ENCODE results near the gene LTBP2.

LTBP2 gene

GRCh38 chr14:74524076-74524811 is 87.8 kb downstream of the LTBP2 start:
- no peak for TF ChIP-seq CTCF (IDR thresholded peaks at IDR 0.05; ENCODE audit: low read depth, low read length, missing control alignments)
- H3K36me3 ChIP-seq (replicated peaks) = peaks cover 18% of the 10 kb centered on the region

GRCh38 chr14:74522740-74523139 is 89.3 kb downstream of the LTBP2 start:
- in situ Hi-C loops (cut with HindIII; ENCODE audit: low pct_ligation_motif_present, low sequenced_read_pairs) = no loop called here
- no peak for TF ChIP-seq CTCF (IDR thresholded peaks at IDR 0.05; ENCODE audit: low read depth, low read length, missing control alignments)
- H3K36me3 ChIP-seq (replicated peaks) = peaks cover 16% of the 10 kb centered on the region
- no peak overlapping the region for H3K27ac ChIP-seq
- DNase-seq = no peak
- no peak overlapping the region for H3K4me3 ChIP-seq (ENCODE audit: low read depth, low read length)
- H3K27me3 ChIP-seq (replicated peaks) = no peaks in the 10 kb centered on the region

More at GRCh38 chr14:74524076-74524811, 87.8 kb downstream of the LTBP2 start:
- Histone ChIP-seq H3K27me3 (replicated peaks) (no peaks in the 10 kb centered on the region), H3K4me3 (ENCODE audit: low read depth, low read length) (no peak overlapping the region), H3K27ac (no peak overlapping the region)
- in situ Hi-C loops (cut with HindIII; ENCODE audit: low pct_ligation_motif_present, low sequenced_read_pairs) = no loop called here
- no peak for DNase-seq

DNA sequence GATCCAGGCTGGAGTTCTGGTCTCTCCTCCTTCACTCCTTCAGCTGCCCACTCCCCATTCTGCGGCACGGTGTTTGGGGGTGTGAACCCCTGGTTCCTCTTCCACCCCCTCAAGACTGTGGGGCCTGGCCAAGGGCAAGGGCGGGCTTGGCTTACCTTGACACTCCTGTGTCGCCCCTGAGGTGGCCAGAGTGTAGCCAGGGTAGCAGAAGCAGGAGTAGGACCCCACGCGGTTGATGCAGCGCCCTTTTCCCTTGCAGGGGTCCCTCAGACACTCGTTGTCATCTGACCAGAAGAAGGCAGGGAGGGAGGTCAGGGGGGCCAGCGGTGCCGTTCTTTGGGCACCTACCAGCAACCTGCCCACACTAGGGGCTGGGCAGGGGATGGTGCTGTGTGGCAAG is 90.3 kb downstream of the LTBP2 start:
- in situ Hi-C loops (cut with HindIII; ENCODE audit: low pct_ligation_motif_present, low sequenced_read_pairs) = no loop called here
- no peak for TF ChIP-seq CTCF (IDR thresholded peaks at IDR 0.05; ENCODE audit: low read depth, low read length, missing control alignments)
- peaks cover 18% of the 10 kb centered on the region for H3K36me3 ChIP-seq (replicated peaks)

DNA sequence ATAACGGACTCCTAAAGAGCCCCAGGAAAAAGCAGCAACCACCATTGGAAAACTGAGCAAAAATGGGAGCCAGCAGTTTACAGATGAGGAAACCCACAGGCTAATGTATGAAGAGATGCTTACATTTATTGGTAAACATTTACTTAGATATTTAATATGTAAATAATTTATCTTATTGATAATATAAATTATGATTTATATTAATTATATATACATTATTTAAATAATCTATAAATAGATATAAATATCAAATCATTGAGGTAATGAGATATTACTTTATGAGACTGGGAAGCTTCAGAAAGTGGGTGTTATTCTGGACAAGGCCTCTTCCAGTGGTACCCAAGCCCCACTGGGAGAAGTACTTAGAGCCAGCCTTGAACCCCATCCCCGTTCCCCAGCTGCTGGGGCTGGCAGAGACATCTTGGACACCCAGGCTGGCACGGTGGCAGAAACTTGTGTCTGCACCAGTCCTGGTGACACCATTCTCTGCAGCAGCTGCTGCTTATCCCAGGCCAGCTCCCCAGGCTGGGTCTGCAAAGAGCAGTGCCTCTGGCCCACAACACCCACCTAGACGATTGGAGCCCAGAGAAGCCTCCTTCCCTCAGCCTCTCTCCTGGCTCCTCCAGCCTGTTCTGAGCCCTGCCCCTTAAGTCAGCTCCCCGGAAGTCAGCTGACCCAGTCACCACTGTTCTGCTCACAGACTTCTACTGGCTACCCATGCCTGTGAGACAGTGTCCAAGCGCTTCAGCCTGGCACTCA is 92.5 kb downstream of the LTBP2 start:
- Histone ChIP-seq H3K27ac (no peak overlapping the region), H3K27me3 (replicated peaks) (no peaks in the 10 kb centered on the region), H3K36me3 (replicated peaks) (peaks cover 25% of the 10 kb centered on the region), H3K4me3 (ENCODE audit: low read depth, low read length) (no peak overlapping the region)
- DNase-seq = no peak
- in situ Hi-C loops (cut with HindIII; ENCODE audit: low pct_ligation_motif_present, low sequenced_read_pairs) = no loop called here
- TF ChIP-seq CTCF (IDR thresholded peaks at IDR 0.05; ENCODE audit: low read depth, low read length, missing control alignments) = no peak

More for the DNA sequence above, 90.3 kb downstream of the LTBP2 start:
- H3K27me3 ChIP-seq (replicated peaks) = no peaks in the 10 kb centered on the region
- no peak overlapping the region for H3K4me3 ChIP-seq (ENCODE audit: low read depth, low read length)
- H3K27ac ChIP-seq = no peak overlapping the region
- DNase-seq = no peak

DNA sequence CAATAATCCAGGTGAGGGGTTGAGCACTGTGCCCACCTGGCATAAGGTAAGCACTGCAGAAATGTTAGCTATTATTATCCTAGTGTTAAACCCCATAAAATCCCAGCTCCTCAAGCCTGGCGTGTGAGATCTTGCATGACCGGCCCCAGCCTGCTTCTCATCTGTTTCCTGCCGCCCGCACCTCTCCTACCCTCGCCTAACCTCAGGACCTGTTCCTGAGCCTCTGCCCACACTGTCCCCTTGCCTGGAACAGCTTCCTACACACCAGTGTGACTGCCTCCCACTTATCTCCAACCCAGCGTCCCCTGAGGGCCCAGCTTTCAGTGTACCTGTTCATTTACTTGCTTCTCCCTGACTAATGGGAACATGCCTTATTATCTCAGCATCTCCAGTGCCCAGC is 93.8 kb downstream of the LTBP2 start:
- Histone ChIP-seq H3K4me3 (ENCODE audit: low read depth, low read length) (no peak overlapping the region), H3K36me3 (replicated peaks) (peaks cover 35% of the 10 kb centered on the region), H3K27me3 (replicated peaks) (no peaks in the 10 kb centered on the region), H3K27ac (no peak overlapping the region)
- in situ Hi-C loops (cut with HindIII; ENCODE audit: low pct_ligation_motif_present, low sequenced_read_pairs) = no loop called here
- no peak for TF ChIP-seq CTCF (IDR thresholded peaks at IDR 0.05; ENCODE audit: low read depth, low read length, missing control alignments)
- no peak for DNase-seq

All from brain microvascular endothelial cell (primary cell).